SK-N-SH (cell line): Measurements from ENCODE around the gene ATP2B2. TPM values are rescaled to one million over a fixed set of nuclear protein-coding genes. Genes with fewer than 3 reads are reported as not detected.

Experiments used
- CTCF ChIA-PET: fragments of 300-600, 350-600 bp; formaldehyde crosslinking; extraction: SDS; loops from one replicate; lab custom pipeline; 2021; lab: Yijun Ruan, JAX
- POLR2A ChIA-PET: fragments of 350-600 bp; sonication (Branson Sonifier 250); formaldehyde crosslinking; extraction: SDS; loops from one replicate; lab custom pipeline; 2020; ENCODE audit warnings: antibody characterized with exemption, inconsistent platforms; lab: Yijun Ruan, JAX
- DNase-seq: peaks from one replicate; pipeline ENCODE4 v3.0.0; 2012
- H2AFZ ChIP-seq: fragments of 200-600 bp; sonication (generic); 2 replicates; pipeline ENCODE4 v1.8.1; 2016; ENCODE audit warnings: antibody characterized with exemption, mild to moderate bottlenecking, low read depth
- H3F3A ChIP-seq: fragments of 200-600 bp; sonication (generic); replicated peaks from 2 replicates; pipeline ENCODE3; 2016; ENCODE audit warnings: antibody characterized with exemption, mild to moderate bottlenecking; ENCODE audit not compliant: insufficient read depth
- H3K27ac ChIP-seq, 2 experiments: fragments of 200-500 bp in 1 of 2; fragments of 200-600 bp in 1 of 2; sonication (Bioruptor generic) in 1 of 2; sonication (generic), shearing (Covaris generic) in 1 of 2; 2 replicates each; pipeline versions ENCODE4 v1.5.1 to v1.6.1; 2014 to 2016; ENCODE audit warnings: low read depth in 2 of 2, inconsistent platforms in 1 of 2, low read length in 1 of 2, mild to moderate bottlenecking in 1 of 2, mixed read lengths in 1 of 2
- H3K27me3 ChIP-seq: fragments of 200-600 bp; sonication (generic), shearing (Covaris generic); 2 replicates; pipeline ENCODE4 v1.6.1; 2016; ENCODE audit warnings: mixed run types; ENCODE audit not compliant: insufficient read depth
- H3K36me3 ChIP-seq, 2 experiments: fragments of 200-500 bp in 1 of 2; fragments of 200-600 bp in 1 of 2; sonication (Bioruptor generic) in 1 of 2; sonication (generic) in 1 of 2; replicated peaks in 1 of 2; 2 replicates each; pipeline versions ENCODE3 to v1.5.1; 2014 to 2016; ENCODE audit warnings: low read length in 1 of 2, mild to moderate bottlenecking in 1 of 2; ENCODE audit not compliant: insufficient read depth in 2 of 2, control insufficient read depth in 1 of 2
- H3K4me1 ChIP-seq, 2 experiments: fragments of 200-500 bp in 1 of 2; fragments of 200-600 bp in 1 of 2; sonication (Bioruptor generic) in 1 of 2; sonication (generic), shearing (Covaris generic) in 1 of 2; 2 replicates each; pipeline versions ENCODE4 v1.5.1 to v1.6.1; 2014 to 2016; ENCODE audit warnings: low read depth in 1 of 2, low read length in 1 of 2, mixed run types in 1 of 2; ENCODE audit not compliant: insufficient read depth in 2 of 2, control insufficient read depth in 1 of 2
- H3K4me2 ChIP-seq: fragments of 200-600 bp; sonication (generic), shearing (Covaris generic); 2 replicates; pipeline ENCODE4 v1.6.1; 2017; ENCODE audit warnings: mixed run types
- H3K4me3 ChIP-seq, 2 experiments: fragments of 200-500 bp in 1 of 2; fragments of 200-600 bp in 1 of 2; sonication (Bioruptor generic) in 1 of 2; sonication (generic), shearing (Covaris generic) in 1 of 2; 2 replicates each; pipeline versions ENCODE4 v1.5.1 to v1.8.1; 2014 to 2016; ENCODE audit warnings: low read depth in 2 of 2, inconsistent platforms in 1 of 2, low read length in 1 of 2, mild to moderate bottlenecking in 1 of 2, mixed read lengths in 1 of 2, moderate library complexity in 1 of 2
- H3K79me2 ChIP-seq: fragments of 200-600 bp; sonication (generic); 2 replicates; pipeline ENCODE4 v1.8.1; 2017; ENCODE audit warnings: mild to moderate bottlenecking; ENCODE audit not compliant: insufficient read depth
- H3K9ac ChIP-seq: fragments of 200-600 bp; sonication (generic); 2 replicates; pipeline ENCODE4 v1.6.1; 2017; ENCODE audit warnings: mixed run types
- H3K9me2 ChIP-seq: fragments of 200-600 bp; sonication (generic); 2 replicates; pipeline ENCODE4 v1.6.1; 2017; ENCODE audit warnings: mixed run types
- H3K9me3 ChIP-seq: fragments of 200-600 bp; sonication (generic); 2 replicates; pipeline ENCODE4 v1.6.1; 2017; ENCODE audit warnings: mixed run types, mild to moderate bottlenecking, moderate library complexity
- H4K20me1 ChIP-seq: fragments of 200-600 bp; sonication (generic); 2 replicates; pipeline ENCODE4 v1.6.1; 2017; ENCODE audit warnings: mild to moderate bottlenecking, mixed run types; ENCODE audit not compliant: insufficient read depth
- CTCF ChIP-seq: fragments of 200-600 bp; sonication (generic); IDR thresholded peaks from 2 replicates; pipeline ENCODE4 v1.6.1; 2017; ENCODE audit warnings: antibody characterized with exemption, mild to moderate bottlenecking, moderate library complexity
- ELF1 ChIP-seq: IDR thresholded peaks from 2 replicates; pipeline ENCODE4 v1.4.0; 2012
- EP300 ChIP-seq, 2 experiments: IDR thresholded peaks; 2 replicates each; pipeline versions ENCODE4 v1.4.0 to v1.6.1; 2012; ENCODE audit warnings: borderline replicate concordance in 1 of 2, low read depth in 1 of 2, low read length in 1 of 2
- EZH2phosphoT487 ChIP-seq: fragments of 200-600 bp; sonication (generic); IDR thresholded peaks from 2 replicates; pipeline ENCODE4 v1.6.1; 2017; ENCODE audit warnings: low read depth, mixed run types, mild to moderate bottlenecking, antibody characterized with exemption, moderate library complexity, borderline replicate concordance
- FOXJ3 ChIP-seq: sonication (generic); formaldehyde crosslinking; IDR thresholded peaks from 2 replicates; pipeline ENCODE4 v1.5.1; 2020; ENCODE audit warnings: mild to moderate bottlenecking, missing genetic modification reagents
- GATA2 ChIP-seq: sonication (generic); formaldehyde crosslinking; IDR thresholded peaks from 2 replicates; pipeline ENCODE4 v1.5.0; 2020; ENCODE audit warnings: mild to moderate bottlenecking, missing genetic modification reagents
- MAX ChIP-seq: IDR thresholded peaks from 2 replicates; pipeline ENCODE4 v1.4.0; 2012; ENCODE audit warnings: low read depth
- MEF2A ChIP-seq: IDR thresholded peaks from 2 replicates; pipeline ENCODE4 v1.4.0; 2012; ENCODE audit warnings: low read depth, borderline replicate concordance
- MXI1 ChIP-seq: IDR thresholded peaks from 2 replicates; pipeline ENCODE4 v1.6.1; 2012; ENCODE audit warnings: mild to moderate bottlenecking, low read depth, low read length, improper control_type of control experiment
- PBX3 ChIP-seq: IDR thresholded peaks from 2 replicates; pipeline ENCODE4; 2012
- POLR2AphosphoS5 ChIP-seq: IDR thresholded peaks from 2 replicates; pipeline ENCODE4 v1.6.1; 2012; ENCODE audit warnings: low read depth, low read length
- RAD21 ChIP-seq: IDR thresholded peaks from 2 replicates; pipeline ENCODE4 v1.6.1; 2012; ENCODE audit warnings: mild to moderate bottlenecking, low read length
- RCOR1 ChIP-seq: fragments of 150-350 bp; IDR thresholded peaks from 2 replicates; pipeline ENCODE4 v1.6.1; 2017; ENCODE audit warnings: antibody characterized with exemption, low read length
- REST ChIP-seq: IDR thresholded peaks from 2 replicates; pipeline ENCODE4 v1.6.1; 2012; ENCODE audit warnings: mild to moderate bottlenecking, low read depth, low read length, moderate library complexity
- RFX5 ChIP-seq: IDR thresholded peaks from 2 replicates; pipeline ENCODE4 v1.6.1; 2012; ENCODE audit warnings: mild to moderate bottlenecking, improper control_type of control experiment, low read length
- SMC3 ChIP-seq: IDR thresholded peaks from 2 replicates; pipeline ENCODE4 v1.6.1; 2012; ENCODE audit warnings: low read depth, low read length, improper control_type of control experiment
- USF2 ChIP-seq: fragments of 150-350 bp; IDR thresholded peaks from 2 replicates; pipeline ENCODE4 v1.6.1; 2017; ENCODE audit warnings: antibody characterized with exemption, low read length, low read depth, borderline replicate concordance
- WGBS: methylation state at CpG from one replicate; pipeline ENCODE4 v1.1.6; 2017; ENCODE audit warnings: low lambda C conversion rate; 5-methylcytosine and 5-hydroxymethylcytosine counted together
- polyA plus RNA-seq, 3 experiments: library from polyadenylated mRNA; depleted of rRNA; stranded (reverse); fragments of >200 nt; gene quantifications; 2 replicates each; pipeline ENCODE4 v1.2.3, GENCODE V29; 2012

ATP2B2 gene
- polyA plus RNA-seq, 1 of the 3 experiments (the other 2 are of a cell fraction), result 0.15 TPM

GRCh38 chr3:10437995-10438901 lies 67.1 kb downstream of the ATP2B2 start:
- Histone ChIP-seq H3K9me2 (no peaks in the 10 kb centered on the region), H3K79me2 (no peaks in the 10 kb centered on the region), H3F3A (no peaks in the 10 kb centered on the region), H3K27ac (no peak overlapping the region), H3K4me3 (no peak overlapping the region), H3K9me3 (no peaks in the 10 kb centered on the region), H4K20me1 (no peaks in the 10 kb centered on the region), H3K9ac (no peak overlapping the region), H3K4me2 (no peak overlapping the region), H3K36me3 (no peaks in the 10 kb centered on the region), H3K27me3 (no peaks in the 10 kb centered on the region), H2AFZ (no peak overlapping the region), H3K4me1 (peaks cover 5% of the 10 kb centered on the region in 2 experiments; a peak in 2 of 4 replicates)
- POLR2A ChIA-PET, result no interaction called here
- DNase-seq, result no peak
- no peak for TF ChIP-seq EP300 (IDR thresholded peaks at IDR 0.05; ENCODE audit: borderline replicate concordance in 1 of 2, low read depth in 1 of 2, low read length in 1 of 2)
- TF ChIP-seq MXI1, result no peak
- WGBS, result 41% methylated on average over 15 of the region's 16 CpGs
- CTCF ChIA-PET, result interaction anchor here (0.9 kb wide), 2 partner anchors 94 to 300 kb away, joined by 3 to 4 read pairs; no protein-coding TSS in a partner anchor

- POLR2A ChIA-PET, result no interaction called here
- H3K9ac ChIP-seq, result no peak overlapping the region
- TF ChIP-seq SMC3 (no peak), USF2 (no peak), RFX5 (no peak), MAX (no peak), GATA2 (CRISPR knock-in tag) (no peak), EZH2phosphoT487 (no peak), CTCF (no peak), MEF2A (no peak), REST (no peak), RAD21 (no peak), POLR2AphosphoS5 (no peak), ELF1 (no peak), PBX3 (no peak), FOXJ3 (CRISPR knock-in tag) (no peak), RCOR1 (no peak)
Measured at GRCh38 chr3:10437272-10437994, 68.0 kb downstream of the ATP2B2 start.

More at GRCh38 chr3:10437272-10437994, 68.0 kb downstream of the ATP2B2 start:
- Histone ChIP-seq H2AFZ (no peak overlapping the region; the same call in 1 of the 2 replicates), H3K36me3 (no peaks in the 10 kb centered on the region), H4K20me1 (no peaks in the 10 kb centered on the region), H3K9me2 (no peaks in the 10 kb centered on the region), H3K79me2 (no peaks in the 10 kb centered on the region), H3K27ac (no peak overlapping the region), H3F3A (no peaks in the 10 kb centered on the region), H3K4me1 (peaks cover 5 to 13% of the 10 kb centered on the region in 2 experiments; a peak in 2 of 4 replicates), H3K27me3 (no peaks in the 10 kb centered on the region), H3K9me3 (no peaks in the 10 kb centered on the region), H3K4me2 (no peak overlapping the region), H3K4me3 (no peak overlapping the region)
- WGBS, result 56% methylated on average over 7 of the region's 7 CpGs
- CTCF ChIA-PET, result interaction anchor here (0.9 to 1.2 kb wide), 3 partner anchors 20 to 301 kb away, joined by 3 to 4 read pairs (median 4); no protein-coding TSS in a partner anchor
- no peak for DNase-seq
